HFFc6 (cell line): Measurements from ENCODE around the gene CRMP1. TPM values are rescaled to one million over a fixed set of nuclear protein-coding genes. Genes with fewer than 3 reads are reported as not detected.

ENCODE experiments used
- DNase-seq: peaks from one replicate; pipeline ENCODE4 v3.0.0-alpha.2; 2018
- H3K27ac Mint-ChIP-seq: 2 replicates; pipeline ENCODE4 v1.8.0; 2020; ENCODE audit warnings: mild to moderate bottlenecking, mixed read lengths
- H3K27me3 Mint-ChIP-seq: 2 replicates; pipeline ENCODE4 v1.8.0; 2021; ENCODE audit warnings: mild to moderate bottlenecking, moderate library complexity, mixed read lengths; ENCODE audit not compliant: insufficient read depth
- H3K36me3 Mint-ChIP-seq: 2 replicates; pipeline ENCODE4 v1.8.0; 2021; ENCODE audit warnings: low read depth, mixed read lengths
- H3K4me1 Mint-ChIP-seq: 2 replicates; pipeline ENCODE4 v1.8.0; 2020; ENCODE audit warnings: low read depth, mixed read lengths
- H3K4me3 Mint-ChIP-seq: 2 replicates; pipeline ENCODE4 v1.8.0; 2020; ENCODE audit warnings: mild to moderate bottlenecking, moderate library complexity, mixed read lengths
- H3K9me3 Mint-ChIP-seq: 2 replicates; pipeline ENCODE4 v1.8.0; 2020; ENCODE audit warnings: mild to moderate bottlenecking, mixed read lengths
- total RNA-seq, 6 experiments: library from RNA; stranded (reverse); fragmentation: NEBNext Ultra II Directional; extraction: Animal tissue kit (Norgen Biotek cat#: 25700); gene quantifications; 2 replicates in 1 of 6; 3 replicates in 5 of 6; pipeline ENCODE4 v1.2.3, GENCODE V29; 2021
- TF ChIP-seq, protein P1 (sequence below): fragments of 200-600 bp; sonication (generic); IDR thresholded peaks from 2 replicates; pipeline ENCODE4 v1.5.0; 2021; ENCODE audit warnings: antibody characterized with exemption, mild to moderate bottlenecking

CRMP1 gene
- total RNA-seq, 6 experiments from 2014 or later, result not detected

DNA sequence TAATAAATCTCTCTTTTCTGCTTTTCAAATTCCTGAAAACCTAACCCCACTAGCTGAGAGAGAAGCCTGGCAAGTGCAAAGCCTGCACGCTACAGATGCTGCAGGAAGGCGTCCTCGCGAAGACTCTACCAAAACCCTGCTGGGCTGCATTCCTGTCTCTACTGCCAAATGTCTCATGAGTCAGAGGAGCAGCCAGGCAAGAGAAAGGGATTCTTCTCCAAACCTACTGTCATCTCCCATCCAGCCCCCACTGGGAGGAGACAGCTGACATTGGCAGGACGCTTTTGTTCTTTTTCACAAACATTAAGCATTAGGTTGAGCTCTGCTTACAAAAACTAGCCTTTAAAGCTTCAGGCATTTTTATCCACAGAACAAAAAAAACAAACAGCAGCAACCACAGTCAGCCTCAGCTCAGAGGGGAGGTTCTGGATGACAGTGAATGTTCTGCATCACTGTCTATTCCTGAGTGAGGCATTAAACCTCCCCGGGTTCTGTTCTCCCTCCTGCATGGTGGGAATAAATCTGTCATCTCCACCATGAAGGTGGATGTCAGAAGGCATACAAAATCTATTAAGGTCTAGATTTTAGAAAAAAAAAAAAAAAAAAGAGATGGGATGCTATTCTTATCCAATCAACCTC is 18.0 kb downstream of the CRMP1 start:
- no peak for DNase-seq
- H3K4me1 Mint-ChIP-seq, result no peaks in the 10 kb centered on the region
- H3K9me3 Mint-ChIP-seq, result peaks cover 7% of the 10 kb centered on the region; the same call in 1 of the 2 replicates

DNA sequence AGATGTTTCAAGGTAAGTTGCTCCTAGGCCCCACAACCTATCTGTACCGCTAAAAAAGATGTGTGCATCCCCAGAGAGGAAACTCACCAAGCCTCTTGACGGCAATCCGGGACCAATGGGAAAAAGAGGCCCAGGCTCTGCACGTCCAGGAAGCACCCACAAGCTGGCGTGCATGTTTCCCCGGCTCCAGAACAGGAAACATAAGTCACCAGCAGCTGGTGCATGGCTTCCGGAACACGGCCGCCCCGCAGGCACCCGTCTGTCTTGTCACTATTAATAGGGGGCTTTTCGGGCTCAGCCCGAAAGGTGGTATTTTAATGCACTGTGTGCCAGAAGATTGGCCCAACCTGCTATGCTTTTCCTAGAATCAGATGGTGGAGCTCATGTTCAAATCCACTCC is 22.2 kb downstream of the CRMP1 start:
- H3K4me1 Mint-ChIP-seq, result no peaks in the 10 kb centered on the region
- TF ChIP-seq, protein P1, sequence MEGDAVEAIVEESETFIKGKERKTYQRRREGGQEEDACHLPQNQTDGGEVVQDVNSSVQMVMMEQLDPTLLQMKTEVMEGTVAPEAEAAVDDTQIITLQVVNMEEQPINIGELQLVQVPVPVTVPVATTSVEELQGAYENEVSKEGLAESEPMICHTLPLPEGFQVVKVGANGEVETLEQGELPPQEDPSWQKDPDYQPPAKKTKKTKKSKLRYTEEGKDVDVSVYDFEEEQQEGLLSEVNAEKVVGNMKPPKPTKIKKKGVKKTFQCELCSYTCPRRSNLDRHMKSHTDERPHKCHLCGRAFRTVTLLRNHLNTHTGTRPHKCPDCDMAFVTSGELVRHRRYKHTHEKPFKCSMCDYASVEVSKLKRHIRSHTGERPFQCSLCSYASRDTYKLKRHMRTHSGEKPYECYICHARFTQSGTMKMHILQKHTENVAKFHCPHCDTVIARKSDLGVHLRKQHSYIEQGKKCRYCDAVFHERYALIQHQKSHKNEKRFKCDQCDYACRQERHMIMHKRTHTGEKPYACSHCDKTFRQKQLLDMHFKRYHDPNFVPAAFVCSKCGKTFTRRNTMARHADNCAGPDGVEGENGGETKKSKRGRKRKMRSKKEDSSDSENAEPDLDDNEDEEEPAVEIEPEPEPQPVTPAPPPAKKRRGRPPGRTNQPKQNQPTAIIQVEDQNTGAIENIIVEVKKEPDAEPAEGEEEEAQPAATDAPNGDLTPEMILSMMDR, result no peak
- peaks cover 12% of the 10 kb centered on the region for H3K27me3 Mint-ChIP-seq
- H3K9me3 Mint-ChIP-seq, result peaks cover 4% of the 10 kb centered on the region; the same call in 1 of the 2 replicates
- no peak overlapping the region for H3K27ac Mint-ChIP-seq
- no peak overlapping the region for H3K4me3 Mint-ChIP-seq
- H3K36me3 Mint-ChIP-seq, result no peaks in the 10 kb centered on the region
- DNase-seq, result no peak

More for the DNA sequence above, 18.0 kb downstream of the CRMP1 start:
- Mint-ChIP-seq H3K27me3 (peaks cover 6% of the 10 kb centered on the region), H3K4me3 (no peak overlapping the region), H3K36me3 (no peaks in the 10 kb centered on the region), H3K27ac (no peak overlapping the region)
- TF ChIP-seq, protein P1, result no peak

DNA sequence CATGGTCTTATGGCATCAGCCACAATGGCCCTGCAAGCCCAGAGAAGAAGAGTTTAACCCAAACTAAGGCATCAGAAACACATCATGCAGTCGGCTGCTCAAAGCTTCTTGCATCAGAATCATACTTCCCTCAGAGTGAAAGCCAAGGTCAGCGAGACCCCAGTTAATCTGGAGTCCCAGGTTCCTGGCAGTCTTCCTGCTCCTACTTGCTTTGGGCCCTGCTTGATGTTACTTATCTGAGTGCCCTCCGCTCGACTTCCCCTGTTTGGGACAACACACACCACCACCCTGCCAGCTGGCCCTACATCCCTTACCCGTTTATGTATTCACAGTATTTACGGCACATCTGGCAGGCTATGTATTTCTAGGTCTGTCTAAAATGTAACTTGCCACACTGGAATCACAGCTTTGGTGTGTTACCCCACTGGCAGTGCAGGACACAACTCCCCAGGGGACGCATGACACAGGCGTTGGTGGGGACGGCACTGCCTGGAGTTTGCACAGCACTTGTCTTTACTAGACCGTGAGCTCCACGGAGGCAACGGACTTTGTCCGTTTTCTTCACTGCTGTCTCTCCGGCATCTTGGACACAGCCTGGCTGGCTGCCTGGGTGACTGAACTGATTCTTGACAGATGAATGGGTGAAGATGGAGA is 22.8 kb downstream of the CRMP1 start:
- Mint-ChIP-seq H3K4me1 (no peaks in the 10 kb centered on the region), H3K27me3 (peaks cover 13% of the 10 kb centered on the region), H3K4me3 (no peak overlapping the region), H3K9me3 (peaks cover 4% of the 10 kb centered on the region; the same call in 1 of the 2 replicates), H3K27ac (no peak overlapping the region), H3K36me3 (no peaks in the 10 kb centered on the region)
- DNase-seq, result no peak
- TF ChIP-seq, protein P1, result no peak

DNA sequence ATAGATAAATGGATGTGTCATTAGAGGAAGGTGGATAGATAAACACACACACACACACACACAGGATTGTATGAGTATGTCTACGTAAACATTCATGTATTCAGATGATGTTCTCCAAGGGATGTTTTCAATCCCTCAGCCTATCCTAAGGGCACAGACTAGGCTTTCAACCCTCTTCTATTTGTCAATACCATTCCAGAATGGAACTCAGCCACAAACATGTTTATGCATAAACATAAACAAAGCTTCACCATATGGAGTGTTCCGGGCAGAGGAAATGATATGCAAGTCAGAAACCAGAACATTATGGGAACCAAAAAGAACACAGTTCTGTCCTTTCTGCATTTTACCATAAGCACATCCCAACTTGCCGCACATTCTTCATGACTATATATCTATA is 25.0 kb downstream of the CRMP1 start:
- peaks cover 11% of the 10 kb centered on the region for H3K27me3 Mint-ChIP-seq
- no peak for DNase-seq
- no peak overlapping the region for H3K27ac Mint-ChIP-seq
- H3K9me3 Mint-ChIP-seq, result no peaks in the 10 kb centered on the region; the same call in 1 of the 2 replicates
- TF ChIP-seq, protein P1, result no peak
- no peaks in the 10 kb centered on the region for H3K36me3 Mint-ChIP-seq
- no peak overlapping the region for H3K4me3 Mint-ChIP-seq
- H3K4me1 Mint-ChIP-seq, result peaks cover 9% of the 10 kb centered on the region

DNA sequence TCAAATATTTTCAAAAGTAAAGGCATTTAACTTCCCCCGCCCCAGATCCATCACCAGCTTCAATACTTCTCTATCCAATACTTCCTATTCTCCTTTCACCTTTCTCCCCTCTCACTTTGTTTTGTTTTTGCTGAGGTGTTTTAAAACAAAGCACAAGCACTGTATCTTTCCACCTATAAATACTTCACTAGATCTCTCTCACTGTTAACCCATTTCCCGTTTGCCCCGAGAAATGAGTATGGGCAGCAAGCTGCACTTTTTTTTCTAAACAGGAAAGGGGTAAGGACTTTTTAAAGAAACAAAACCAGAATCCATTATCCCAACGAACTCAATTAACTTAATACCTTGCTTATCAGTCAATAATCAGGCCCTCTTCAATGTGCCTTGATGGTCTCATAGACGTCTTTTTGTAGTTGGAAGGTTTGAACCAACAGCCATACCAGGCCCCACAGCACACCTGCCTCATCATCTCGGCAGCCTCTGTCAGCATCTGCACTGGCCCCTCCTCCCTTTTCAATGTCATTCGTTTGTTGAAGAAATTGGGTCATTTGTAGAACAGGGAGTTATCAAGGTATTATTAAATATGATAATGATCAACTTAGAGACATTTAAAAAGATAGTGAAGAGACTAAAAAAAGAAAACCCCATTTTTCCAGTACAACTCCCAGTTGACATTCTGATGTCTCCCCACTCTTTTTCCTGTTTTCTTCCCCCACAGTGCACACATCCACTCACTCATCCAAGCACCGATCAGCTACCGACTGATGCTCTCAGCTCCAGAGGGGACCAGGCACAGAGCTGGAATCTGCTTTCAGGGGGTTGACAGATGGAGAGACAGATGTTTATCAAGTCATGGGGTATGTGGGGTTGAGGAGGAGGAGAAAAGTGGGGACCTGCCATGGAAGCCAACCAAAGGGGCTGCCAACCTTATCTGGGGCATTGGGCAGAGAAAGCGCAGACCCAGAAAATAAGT is 25.8 kb downstream of the CRMP1 start:
- no peak overlapping the region for H3K27ac Mint-ChIP-seq
- no peak overlapping the region for H3K4me3 Mint-ChIP-seq

More for the DNA sequence above, 25.8 kb downstream of the CRMP1 start:
- Mint-ChIP-seq H3K4me1 (peaks cover 9% of the 10 kb centered on the region), H3K36me3 (no peaks in the 10 kb centered on the region), H3K9me3 (no peaks in the 10 kb centered on the region; the same call in 1 of the 2 replicates), H3K27me3 (peaks cover 11% of the 10 kb centered on the region)
- TF ChIP-seq, protein P1, result no peak
- DNase-seq, result no peak
